ENCODE results near the gene DPP10.

- TF ChIP-seq, protein P1, sequence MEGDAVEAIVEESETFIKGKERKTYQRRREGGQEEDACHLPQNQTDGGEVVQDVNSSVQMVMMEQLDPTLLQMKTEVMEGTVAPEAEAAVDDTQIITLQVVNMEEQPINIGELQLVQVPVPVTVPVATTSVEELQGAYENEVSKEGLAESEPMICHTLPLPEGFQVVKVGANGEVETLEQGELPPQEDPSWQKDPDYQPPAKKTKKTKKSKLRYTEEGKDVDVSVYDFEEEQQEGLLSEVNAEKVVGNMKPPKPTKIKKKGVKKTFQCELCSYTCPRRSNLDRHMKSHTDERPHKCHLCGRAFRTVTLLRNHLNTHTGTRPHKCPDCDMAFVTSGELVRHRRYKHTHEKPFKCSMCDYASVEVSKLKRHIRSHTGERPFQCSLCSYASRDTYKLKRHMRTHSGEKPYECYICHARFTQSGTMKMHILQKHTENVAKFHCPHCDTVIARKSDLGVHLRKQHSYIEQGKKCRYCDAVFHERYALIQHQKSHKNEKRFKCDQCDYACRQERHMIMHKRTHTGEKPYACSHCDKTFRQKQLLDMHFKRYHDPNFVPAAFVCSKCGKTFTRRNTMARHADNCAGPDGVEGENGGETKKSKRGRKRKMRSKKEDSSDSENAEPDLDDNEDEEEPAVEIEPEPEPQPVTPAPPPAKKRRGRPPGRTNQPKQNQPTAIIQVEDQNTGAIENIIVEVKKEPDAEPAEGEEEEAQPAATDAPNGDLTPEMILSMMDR (conservative IDR thresholded peaks at IDR 0.05): no peak
- TF ChIP-seq ZFX (IDR thresholded peaks at IDR 0.05): no peak
Observed at GRCh38 chr2:114787486-114787885, 345.0 kb downstream of the DPP10 start.

Data from C4-2B (cell line).